CD4-positive, CD25-positive, alpha-beta regulatory T cell (primary cell): ENCODE results near the gene PPP1CC. TPM values are rescaled to one million over a fixed set of nuclear protein-coding genes. Genes with fewer than 3 reads are reported as not detected.
"Not testable (repeated sequence)": the region's sequence is repeated elsewhere in the genome, so short reads cannot be mapped to it uniquely, and the experiment has no call there.

ENCODE experiments used
- ATAC-seq, 2 donors: fragments of 150-1000 bp; cut with Tn5 transposase; one replicate each; pipeline ENCODE4 v1.10.0; 2021; ENCODE audit warnings: low read depth in 2 of 2, moderate number of reproducible peaks in 2 of 2, moderate library complexity in 1 of 2
- DNase-seq, 3 donors: peaks; one replicate each; pipeline versions ENCODE4 v3.0.0 to v3.0.0-alpha.2; 2012 to 2022; ENCODE audit warnings: mixed read lengths in 1 of 3
- H3K27ac ChIP-seq: one replicate; pipeline ENCODE4 v1.7.0; 2013; ENCODE audit warnings: mild to moderate bottlenecking, low read length; ENCODE audit not compliant: insufficient read depth, poor library complexity, severe bottlenecking
- H3K27me3 ChIP-seq: one replicate; pipeline ENCODE4 v1.7.0; 2013; ENCODE audit warnings: low read length; ENCODE audit not compliant: control insufficient read depth, insufficient read depth
- H3K36me3 ChIP-seq: one replicate; pipeline ENCODE4 v1.7.0; 2013; ENCODE audit warnings: mild to moderate bottlenecking, low read length, moderate library complexity; ENCODE audit not compliant: control insufficient read depth, insufficient read depth
- H3K4me1 ChIP-seq: 2 replicates; pipeline ENCODE4 v1.7.0; 2013; ENCODE audit warnings: mild to moderate bottlenecking, low read length; ENCODE audit not compliant: insufficient read depth, control insufficient read depth, poor library complexity, severe bottlenecking
- H3K4me3 ChIP-seq: one replicate; pipeline ENCODE4 v1.7.0; 2013; ENCODE audit warnings: low read depth, mild to moderate bottlenecking, low read length, moderate library complexity
- H3K9me3 ChIP-seq, 2 experiments: 1 replicate in 1 of 2; 2 replicates in 1 of 2; pipeline ENCODE4 v1.7.0; 2013; ENCODE audit warnings: low read length in 2 of 2, mild to moderate bottlenecking in 1 of 2, moderate library complexity in 1 of 2; ENCODE audit not compliant: control insufficient read depth in 2 of 2
- H3K27ac Mint-ChIP-seq, 3 donors: one replicate each; pipeline ENCODE4 v1.8.0; 2020 to 2022; ENCODE audit warnings: mild to moderate bottlenecking in 3 of 3, mixed read lengths in 3 of 3, moderate library complexity in 2 of 3
- H3K27me3 Mint-ChIP-seq: one replicate; pipeline ENCODE4 v1.8.0; 2022; ENCODE audit warnings: mild to moderate bottlenecking, mixed read lengths
- H3K36me3 Mint-ChIP-seq: one replicate; pipeline ENCODE4 v1.8.0; 2020; ENCODE audit warnings: mixed read lengths
- H3K4me1 Mint-ChIP-seq, 4 donors: one replicate each; pipeline ENCODE4 v1.8.0; 2020 to 2022; ENCODE audit warnings: mixed read lengths in 4 of 4, mild to moderate bottlenecking in 1 of 4
- H3K4me3 Mint-ChIP-seq, 4 donors: one replicate each; pipeline ENCODE4 v1.8.0; 2020 to 2022; ENCODE audit warnings: mild to moderate bottlenecking in 4 of 4, mixed read lengths in 4 of 4, moderate library complexity in 3 of 4
- H3K9me3 Mint-ChIP-seq, 7 donors: one replicate each; pipeline ENCODE4 v1.8.0; 2020 to 2022; ENCODE audit warnings: mixed read lengths in 7 of 7, mild to moderate bottlenecking in 3 of 7, moderate library complexity in 2 of 7
- polyA plus RNA-seq, 4 donors: library from polyadenylated mRNA; unstranded; fragments of 300-500 nt; fragmentation: Illumina TruSeq; gene quantifications; one replicate each; pipeline ENCODE4 v1.2.3, GENCODE V29; 2021
- total RNA-seq: library from RNA; stranded (reverse); gene quantifications from one replicate; pipeline ENCODE4 v1.2.3, GENCODE V29; 2022

Gene PPP1CC
- total and polyA plus RNA-seq, 5 donors from 2014 or later: 166 to 177 (median 174) TPM

DNA sequence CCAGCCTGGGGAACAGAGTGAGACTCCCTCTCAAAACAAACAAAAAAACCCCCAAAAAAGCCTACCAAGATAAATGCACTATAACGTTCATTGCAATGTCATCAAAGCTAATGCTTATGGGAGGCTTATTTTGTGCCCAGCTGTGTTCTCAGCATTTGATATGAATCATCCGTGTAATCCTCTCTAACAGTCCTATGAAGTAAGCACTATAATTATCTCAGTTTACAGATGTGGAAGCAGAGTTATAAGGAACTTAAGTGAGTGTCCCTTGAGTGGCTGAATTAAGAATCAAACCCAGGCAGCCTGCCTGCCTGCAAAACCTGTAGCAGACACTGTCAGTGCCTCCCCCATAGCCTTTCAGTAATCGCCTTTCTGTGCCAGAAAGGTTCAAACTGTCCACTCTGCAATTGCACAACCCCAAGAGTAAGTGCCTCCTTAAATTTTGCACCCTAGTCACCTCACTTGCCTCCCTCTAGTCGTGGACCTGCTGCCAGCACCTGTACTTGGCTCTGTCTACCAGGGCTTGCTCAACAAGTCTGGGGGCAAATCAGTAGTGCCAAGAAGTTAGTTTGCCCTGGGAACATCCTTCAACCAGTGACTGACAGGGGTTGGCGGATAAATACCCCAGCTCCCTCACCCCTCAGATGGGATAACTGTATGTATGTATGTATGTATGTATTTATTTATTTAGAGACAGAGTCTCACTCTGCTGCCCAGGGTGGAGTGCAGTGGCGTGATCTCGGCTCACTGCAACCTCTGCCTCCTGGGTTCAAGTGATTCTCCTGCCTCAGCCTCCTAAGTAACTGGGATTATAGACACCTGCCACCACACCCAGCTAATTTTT, 23.8 kb upstream of the PPP1CC start:
- H3K4me1 Mint-ChIP-seq: peaks cover 0 to 4% (median 1%) of the 10 kb centered on the region in 4 donors
- H3K36me3 Mint-ChIP-seq: no peaks in the 10 kb centered on the region
- Histone ChIP-seq H3K9me3 (no peaks in the 10 kb centered on the region), H3K36me3 (no peaks in the 10 kb centered on the region), H3K27me3 (no peaks in the 10 kb centered on the region), H3K27ac (no peak overlapping the region), H3K4me3 (no peak overlapping the region), H3K4me1 (no peaks in the 10 kb centered on the region)
- H3K27me3 Mint-ChIP-seq: peaks cover 9% of the 10 kb centered on the region
- no peak for DNase-seq
- H3K27ac Mint-ChIP-seq: no peak overlapping the region
- no peak for ATAC-seq
- H3K4me3 Mint-ChIP-seq: no peak overlapping the region
- H3K9me3 Mint-ChIP-seq: peaks cover 0 to 2% (median 0%) of the 10 kb centered on the region in 7 donors

- DNase-seq, H3K36me3 Mint-ChIP-seq, H3K9me3 Mint-ChIP-seq, H3K4me3 ChIP-seq, H3K36me3 ChIP-seq, H3K27ac ChIP-seq, ATAC-seq, H3K27me3 Mint-ChIP-seq, H3K4me1 ChIP-seq, H3K27ac Mint-ChIP-seq, H3K9me3 ChIP-seq, H3K4me3 Mint-ChIP-seq, H3K27me3 ChIP-seq, H3K4me1 Mint-ChIP-seq: not testable (repeated sequence)
These were observed 22.9 kb upstream of the PPP1CC start for GRCh38 chr12:110765572-110765971.

DNA sequence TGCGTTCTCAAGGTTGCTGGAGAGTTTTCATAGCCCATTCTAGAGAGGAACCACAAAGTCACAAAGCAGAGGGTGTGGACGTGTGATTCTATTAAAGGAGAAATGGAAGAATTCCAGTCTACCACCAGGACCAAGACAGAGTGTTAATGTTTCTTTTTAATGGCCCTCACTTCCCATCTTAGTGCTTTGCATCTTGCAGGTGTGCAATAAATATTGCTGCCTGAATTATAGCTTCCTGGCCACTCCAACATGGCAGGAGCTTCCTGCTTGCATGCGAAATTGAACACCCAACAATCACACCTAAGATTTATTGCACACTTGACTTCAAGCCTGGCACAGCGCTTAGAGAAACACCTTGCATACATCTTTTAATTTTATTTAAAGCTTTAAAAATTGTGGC, 22.4 kb upstream of the PPP1CC start:
- peaks cover 0 to 2% (median 0%) of the 10 kb centered on the region in 7 donors for H3K9me3 Mint-ChIP-seq

GRCh38 chr12:110763583-110763982, 20.9 kb upstream of the PPP1CC start:
- no peaks in the 10 kb centered on the region for H3K4me1 Mint-ChIP-seq
- no peak for DNase-seq
- no peaks in the 10 kb centered on the region for H3K36me3 Mint-ChIP-seq
- no peak overlapping the region for H3K27ac Mint-ChIP-seq
- Histone ChIP-seq H3K27me3 (no peaks in the 10 kb centered on the region), H3K27ac (no peak overlapping the region), H3K4me1 (no peaks in the 10 kb centered on the region), H3K9me3 (no peaks in the 10 kb centered on the region), H3K4me3 (no peak overlapping the region), H3K36me3 (no peaks in the 10 kb centered on the region)
- no peaks in the 10 kb centered on the region for H3K9me3 Mint-ChIP-seq
- no peak for ATAC-seq
- no peak overlapping the region for H3K4me3 Mint-ChIP-seq
- H3K27me3 Mint-ChIP-seq: peaks cover 9% of the 10 kb centered on the region

More for the DNA sequence above, 22.4 kb upstream of the PPP1CC start:
- Histone ChIP-seq H3K9me3 (no peaks in the 10 kb centered on the region), H3K36me3 (no peaks in the 10 kb centered on the region), H3K27me3 (no peaks in the 10 kb centered on the region), H3K27ac (no peak overlapping the region), H3K4me3 (no peak overlapping the region), H3K4me1 (no peaks in the 10 kb centered on the region)
- Mint-ChIP-seq H3K4me3 (no peak overlapping the region), H3K27ac (no peak overlapping the region), H3K4me1 (no peaks in the 10 kb centered on the region), H3K36me3 (no peaks in the 10 kb centered on the region), H3K27me3 (peaks cover 9% of the 10 kb centered on the region)
- no peak for DNase-seq
- no peak for ATAC-seq

DNA sequence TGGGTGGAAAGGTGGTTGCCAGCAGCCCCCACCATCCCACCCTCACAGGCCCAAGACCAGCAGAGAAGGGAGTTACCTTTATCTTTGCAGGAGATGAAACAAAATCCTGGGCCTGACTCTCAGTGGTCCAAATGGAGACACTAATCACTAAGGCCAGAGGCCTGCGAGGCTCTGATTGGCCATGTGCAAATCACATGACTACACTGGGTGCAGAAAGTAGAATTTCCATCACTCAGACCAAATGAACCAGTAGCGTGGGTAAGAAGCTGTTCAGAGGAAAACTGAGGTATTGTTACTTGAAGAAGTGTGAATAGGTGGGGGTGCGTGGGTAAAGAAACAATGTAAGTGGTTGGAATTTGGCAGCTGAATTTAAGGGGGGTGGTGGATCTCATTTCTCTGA, 20.2 kb upstream of the PPP1CC start:
- Histone ChIP-seq H3K4me1 (no peaks in the 10 kb centered on the region), H3K9me3 (no peaks in the 10 kb centered on the region), H3K27ac (no peak overlapping the region), H3K36me3 (no peaks in the 10 kb centered on the region), H3K4me3 (no peak overlapping the region), H3K27me3 (no peaks in the 10 kb centered on the region)
- DNase-seq (no peak), ATAC-seq (no peak)
- H3K4me1 Mint-ChIP-seq: no peaks in the 10 kb centered on the region
- H3K27ac Mint-ChIP-seq: no peak overlapping the region
- peaks cover 5% of the 10 kb centered on the region for H3K27me3 Mint-ChIP-seq
- no peaks in the 10 kb centered on the region for H3K36me3 Mint-ChIP-seq
- H3K9me3 Mint-ChIP-seq: no peaks in the 10 kb centered on the region
- H3K4me3 Mint-ChIP-seq: no peak overlapping the region

DNA sequence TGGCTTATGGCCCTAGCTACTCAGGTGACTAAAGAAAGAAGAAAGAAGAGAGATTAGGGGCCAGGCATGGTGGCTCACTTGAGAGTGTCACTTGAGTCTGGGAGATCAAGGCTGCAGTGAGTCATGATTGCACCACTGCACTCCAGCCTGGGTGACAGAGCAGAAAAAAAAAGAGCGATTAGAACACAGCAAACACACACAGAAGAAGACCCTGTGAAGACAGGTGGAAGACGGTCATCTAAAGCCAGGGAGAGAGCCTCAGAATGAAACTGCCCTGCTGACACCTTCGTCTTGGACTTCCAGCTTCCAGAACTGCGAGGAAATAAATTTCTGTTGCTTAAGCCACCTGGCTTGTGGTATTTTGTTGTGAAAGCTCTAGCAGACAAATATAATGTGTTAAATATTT, 17.5 kb upstream of the PPP1CC start:
- H3K4me1 ChIP-seq: no peaks in the 10 kb centered on the region
- H3K36me3 Mint-ChIP-seq: no peaks in the 10 kb centered on the region
- H3K27ac ChIP-seq: no peak overlapping the region
- H3K9me3 ChIP-seq: no peaks in the 10 kb centered on the region
- no peaks in the 10 kb centered on the region for H3K27me3 ChIP-seq
- no peaks in the 10 kb centered on the region for H3K36me3 ChIP-seq
- no peaks in the 10 kb centered on the region for H3K27me3 Mint-ChIP-seq
- no peak overlapping the region for H3K4me3 Mint-ChIP-seq
- DNase-seq (no peak), ATAC-seq (peak in 1 of 2 donors; percentile 28)
- peak overlapping the region in 1 of 3 donors; percentile 28 for H3K27ac Mint-ChIP-seq
- H3K4me1 Mint-ChIP-seq: peaks cover 0 to 2% (median 0%) of the 10 kb centered on the region in 4 donors
- no peak overlapping the region for H3K4me3 ChIP-seq
- no peaks in the 10 kb centered on the region for H3K9me3 Mint-ChIP-seq

GRCh38 chr12:110758922-110759321, 16.2 kb upstream of the PPP1CC start:
- no peak overlapping the region for H3K27ac Mint-ChIP-seq
- no peaks in the 10 kb centered on the region for H3K27me3 Mint-ChIP-seq
- no peaks in the 10 kb centered on the region for H3K9me3 Mint-ChIP-seq
- no peaks in the 10 kb centered on the region for H3K36me3 Mint-ChIP-seq
- no peak for DNase-seq
- H3K4me3 ChIP-seq: no peak overlapping the region
- H3K4me1 ChIP-seq: no peaks in the 10 kb centered on the region
- no peak for ATAC-seq
- no peaks in the 10 kb centered on the region for H3K27me3 ChIP-seq
- no peak overlapping the region for H3K4me3 Mint-ChIP-seq
- H3K4me1 Mint-ChIP-seq: peaks cover 0 to 2% (median 0%) of the 10 kb centered on the region in 4 donors
- H3K27ac ChIP-seq: no peak overlapping the region
- no peaks in the 10 kb centered on the region for H3K36me3 ChIP-seq
- H3K9me3 ChIP-seq: no peaks in the 10 kb centered on the region

DNA sequence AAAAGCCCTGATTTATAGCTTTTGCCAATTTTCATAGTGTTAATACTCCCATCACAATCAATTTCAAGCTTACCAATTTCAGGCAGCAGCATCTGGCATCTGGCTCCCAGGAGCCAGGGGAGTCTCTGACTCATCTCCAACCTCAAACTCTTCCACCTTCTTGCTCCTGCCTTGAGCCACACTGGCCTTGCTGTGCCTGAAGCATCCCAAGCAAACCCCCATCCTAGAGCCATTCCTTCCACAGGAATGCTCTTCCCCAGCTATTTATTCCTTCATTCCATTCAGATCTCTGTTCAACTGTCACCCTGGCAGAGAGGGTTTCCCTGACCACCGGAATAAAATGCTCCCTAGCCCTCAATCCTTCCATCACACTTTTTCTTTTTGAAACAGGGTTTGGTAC, 13.9 kb upstream of the PPP1CC start:
- H3K9me3 Mint-ChIP-seq: peaks cover 0 to 1% (median 0%) of the 10 kb centered on the region in 7 donors
- Histone ChIP-seq H3K4me1 (no peaks in the 10 kb centered on the region), H3K27ac (no peak overlapping the region), H3K4me3 (no peak overlapping the region), H3K9me3 (no peaks in the 10 kb centered on the region), H3K27me3 (no peaks in the 10 kb centered on the region), H3K36me3 (no peaks in the 10 kb centered on the region)
- peaks cover 4% of the 10 kb centered on the region for H3K27me3 Mint-ChIP-seq
- ATAC-seq (no peak), DNase-seq (no peak)
- H3K36me3 Mint-ChIP-seq: no peaks in the 10 kb centered on the region
- H3K4me1 Mint-ChIP-seq: peaks cover 0 to 2% (median 0%) of the 10 kb centered on the region in 4 donors
- H3K4me3 Mint-ChIP-seq: no peak overlapping the region
- H3K27ac Mint-ChIP-seq: no peak overlapping the region
